GM18505 (cell line): ENCODE measurements around the gene MRPL44.

Source experiments
- ATAC-seq: cut with Tn5 transposase; IDR thresholded peaks from one replicate; pipeline ENCODE4 v1.9.1; 2021; ENCODE audit not compliant: unreplicated experiment
- POLR2A ChIP-seq: IDR thresholded peaks from 4 replicates; pipeline ENCODE4 v1.6.1; 2011; ENCODE audit warnings: borderline replicate concordance; ENCODE audit not compliant: insufficient read depth, insufficient read length; ENCODE audit errors: extremely low read depth

MRPL44 gene

GRCh38 chr2:223943561-223944008, 13.7 kb upstream of the MRPL44 start:
- no peak for ATAC-seq
- no peak for TF ChIP-seq POLR2A

DNA sequence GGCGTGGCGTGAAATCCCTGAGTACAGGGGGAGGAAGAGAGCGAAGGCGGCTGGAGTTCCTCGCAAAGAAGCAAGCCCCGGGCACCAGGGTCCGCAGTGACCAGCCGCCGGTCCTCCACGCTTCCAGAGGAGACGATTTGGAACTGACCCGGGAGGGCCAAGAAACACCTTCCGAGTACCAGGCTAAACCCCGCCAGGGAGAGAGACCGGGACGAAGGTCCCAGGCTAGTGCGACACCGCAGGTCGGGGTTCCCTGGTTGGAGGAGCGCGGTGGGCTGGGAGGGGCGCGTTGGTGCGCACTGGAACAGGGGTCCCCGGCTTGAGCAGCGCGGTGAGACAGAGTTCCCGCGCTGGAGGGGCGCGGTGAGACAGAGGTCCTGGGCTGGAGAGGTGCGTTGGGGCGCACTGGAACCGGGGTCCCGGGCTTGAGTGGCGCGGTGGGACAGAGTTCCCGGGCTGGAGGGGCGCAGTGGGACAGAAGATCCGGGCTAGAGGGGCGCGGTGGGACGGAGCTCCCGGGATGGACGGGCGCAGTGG, 13.0 kb upstream of the MRPL44 start:
- ATAC-seq, result no peak
- TF ChIP-seq POLR2A, result no peak

DNA sequence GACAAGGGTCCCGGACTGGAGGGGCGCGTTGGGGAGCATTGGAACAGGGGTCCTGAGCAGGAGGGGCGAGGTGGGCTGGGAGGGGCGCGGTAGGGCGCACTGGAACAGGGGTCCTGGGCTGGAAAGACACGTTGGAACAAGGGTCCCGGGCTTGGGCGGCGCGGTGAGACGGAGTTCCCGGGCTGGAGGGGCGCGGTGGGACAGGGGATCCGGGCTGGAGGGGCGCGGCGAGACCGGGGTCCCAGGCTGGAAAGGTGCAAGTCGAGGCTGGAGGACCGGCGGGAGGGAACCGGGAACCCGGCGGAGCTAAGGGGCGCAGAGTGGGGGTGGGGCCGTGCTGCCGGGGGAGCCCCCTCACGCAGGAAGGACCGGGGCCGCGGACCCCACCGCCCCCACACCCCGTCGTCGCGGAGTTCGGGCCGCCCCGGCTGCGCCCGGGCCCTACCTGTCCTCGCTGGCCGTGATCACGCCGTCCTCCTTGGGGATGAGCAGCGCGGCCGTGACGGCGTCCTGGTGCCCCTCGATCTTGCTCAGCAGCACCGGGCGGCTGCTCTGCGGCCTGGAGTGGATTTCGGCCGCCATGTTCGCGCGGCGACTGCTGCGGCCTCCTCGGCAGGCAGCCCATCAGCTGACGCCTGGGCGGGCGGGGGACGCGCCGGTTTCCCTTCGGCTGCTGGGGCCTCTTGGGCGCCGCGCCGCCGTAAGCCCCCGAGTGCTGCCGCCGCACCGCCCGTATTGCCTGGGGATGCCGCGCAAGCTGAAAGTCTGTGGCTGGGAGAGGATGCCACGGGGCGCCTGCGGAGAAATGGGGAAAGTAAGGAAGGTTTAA, 12.3 kb upstream of the MRPL44 start, which contains the start of gene WDFY1:
Gene WDFY1, minus strand, starts transcription at position 633 of the 829 bp plus-strand sequence. Its CDS starts 51 bp downstream, at position 582.
- ATAC-seq, result peak; percentile 80

DNA sequence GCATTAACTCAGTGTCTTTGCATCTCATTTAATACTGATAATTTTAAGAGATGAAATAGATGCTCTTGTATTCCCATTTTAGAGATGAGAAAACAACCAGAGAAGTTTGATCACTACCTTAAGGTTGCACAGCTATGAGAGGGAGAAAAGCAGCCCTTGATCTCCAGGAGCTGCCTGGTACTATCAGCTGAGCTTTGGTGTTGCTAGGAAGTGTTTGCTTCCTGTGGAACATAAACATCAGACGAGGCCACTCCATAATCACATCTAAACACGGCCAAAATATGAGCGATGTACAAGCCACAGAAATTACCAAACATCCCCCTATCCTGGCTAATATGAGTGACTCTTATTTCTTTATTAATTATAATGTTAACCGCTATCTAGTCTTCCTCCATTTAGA, 11.5 kb upstream of the MRPL44 start:
- TF ChIP-seq POLR2A, result no peak
- no peak for ATAC-seq

More for the DNA sequence above, 12.3 kb upstream of the MRPL44 start, which contains the start of gene WDFY1:
- peak; percentile 93 for TF ChIP-seq POLR2A

DNA sequence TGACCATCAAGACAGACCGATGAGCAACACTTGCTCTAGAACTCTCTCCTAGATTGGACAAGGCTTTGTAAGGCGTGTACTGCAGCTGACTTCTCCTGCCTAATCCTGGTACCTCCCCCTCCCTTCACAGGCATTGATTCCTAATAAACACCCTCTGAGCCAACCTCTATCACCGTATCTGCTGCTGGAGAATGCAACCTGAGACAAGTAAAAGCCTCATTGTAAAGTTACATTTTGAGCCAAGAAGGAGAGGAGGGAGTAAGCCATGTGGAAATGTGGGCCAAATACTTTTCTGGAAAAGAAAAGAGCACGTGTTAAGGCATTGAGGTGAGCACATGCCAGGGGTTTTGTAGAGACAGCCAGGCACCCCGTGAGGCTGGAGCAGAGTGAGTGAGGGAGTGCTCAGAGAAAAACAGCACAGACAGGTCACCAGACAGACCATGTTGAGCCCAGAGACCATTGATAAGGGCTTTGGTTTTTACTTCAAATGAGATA, 9.5 kb upstream of the MRPL44 start:
- no peak for ATAC-seq
- no peak for TF ChIP-seq POLR2A

- ATAC-seq, result no peak
- peak; percentile 29 for TF ChIP-seq POLR2A
These were observed 7.9 kb upstream of the MRPL44 start for GRCh38 chr2:223949241-223949840.

DNA sequence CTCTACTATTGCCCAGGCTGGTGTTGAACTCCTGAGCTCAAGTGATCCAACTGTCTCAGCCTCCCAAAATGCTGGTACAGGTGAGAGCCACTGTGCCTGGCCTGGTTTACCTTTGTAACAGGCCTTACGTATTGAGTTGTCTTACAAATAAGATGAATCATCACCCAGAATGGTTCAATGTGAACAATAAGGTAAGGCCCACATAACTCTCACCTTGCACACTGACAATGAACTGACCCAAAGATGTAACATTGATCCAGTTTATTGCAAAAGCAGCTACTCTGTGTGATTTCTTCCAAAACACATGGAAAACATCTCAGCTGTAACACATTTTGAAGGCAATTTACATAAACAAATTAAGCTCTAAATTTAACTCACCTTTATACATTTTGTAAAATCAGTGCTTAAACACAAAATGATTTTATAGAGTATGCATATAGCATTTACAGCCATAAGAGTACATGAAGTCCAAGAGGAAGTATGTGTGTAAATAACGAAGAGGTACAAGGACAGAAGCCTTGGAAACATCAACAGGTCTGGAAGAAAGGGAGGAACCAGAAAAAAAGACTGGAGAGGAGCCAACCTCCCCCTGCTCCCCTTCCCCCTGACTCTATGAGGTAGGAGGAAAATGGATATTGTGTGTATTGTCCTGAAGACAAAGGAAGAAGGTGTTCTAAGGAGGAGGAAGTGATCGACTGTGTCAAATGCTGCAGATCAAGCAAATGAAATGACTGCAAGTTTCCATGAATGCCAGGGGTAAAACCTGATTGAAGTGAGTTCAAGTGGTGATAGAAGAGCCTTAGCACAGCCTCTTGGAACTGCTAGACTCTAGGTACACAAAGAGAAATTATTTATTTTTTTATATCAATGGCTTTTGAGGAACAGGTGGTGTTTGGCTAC, 6.6 kb upstream of the MRPL44 start:
- TF ChIP-seq POLR2A, result no peak
- no peak for ATAC-seq

DNA sequence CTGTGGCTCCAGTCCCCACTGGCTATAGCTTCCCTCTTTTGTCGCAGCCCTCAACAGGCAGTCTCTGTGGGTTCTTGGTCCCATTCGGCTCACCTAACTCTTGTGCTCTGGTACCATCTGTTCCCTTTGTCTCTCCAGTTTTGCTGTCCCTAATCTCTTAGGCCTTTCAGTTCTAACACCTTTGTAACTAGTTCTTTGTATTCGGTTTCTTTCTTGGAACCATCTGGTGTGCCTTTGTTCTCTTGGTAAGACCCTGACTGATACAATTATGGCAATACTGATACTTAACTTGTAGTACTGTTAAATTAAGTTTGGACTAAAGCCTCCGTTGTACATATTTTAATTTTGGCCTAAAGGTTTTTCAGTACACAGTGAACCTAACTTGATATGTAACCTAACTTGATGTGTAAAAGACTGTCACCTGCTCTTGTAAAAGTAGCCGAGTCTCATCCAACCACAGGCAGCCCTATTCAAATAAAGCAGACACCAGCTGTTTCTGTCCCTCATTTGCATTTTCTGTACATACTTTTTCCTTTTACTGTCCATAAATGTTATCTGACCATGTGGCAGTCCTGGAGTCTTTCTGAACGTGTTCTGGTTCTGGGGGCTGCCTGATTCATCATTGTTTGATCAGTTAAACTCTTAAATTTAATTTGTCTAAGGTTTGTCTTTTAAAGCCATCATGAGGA, 4.8 kb upstream of the MRPL44 start:
- TF ChIP-seq POLR2A, result peak; percentile 37
- peak; percentile 35 for ATAC-seq

GRCh38 chr2:223954401-223954800, 2.9 kb upstream of the MRPL44 start:
- TF ChIP-seq POLR2A, result no peak
- no peak for ATAC-seq

- ATAC-seq, result no peak
- no peak for TF ChIP-seq POLR2A
These were observed 963 bp upstream of the MRPL44 start for GRCh38 chr2:223956300-223956699.

DNA sequence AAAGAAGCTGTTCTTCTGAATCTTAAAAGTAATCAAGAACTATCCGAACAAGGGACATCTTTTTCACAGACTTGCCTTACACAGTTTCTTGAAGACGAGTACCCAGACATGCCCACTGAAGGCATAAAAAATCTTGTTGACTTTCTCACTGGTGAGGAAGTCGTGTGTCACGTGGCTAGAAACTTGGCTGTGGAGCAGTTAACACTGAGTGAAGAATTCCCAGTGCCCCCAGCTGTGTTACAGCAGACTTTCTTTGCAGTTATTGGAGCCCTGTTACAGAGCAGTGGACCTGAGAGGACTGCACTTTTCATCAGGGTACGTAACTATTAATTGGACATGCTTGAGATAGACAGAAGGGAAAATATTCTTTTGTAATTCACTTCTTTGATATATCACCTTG, 2.4 kb downstream of the MRPL44 start:
- ATAC-seq, result no peak
- TF ChIP-seq POLR2A, result no peak

DNA sequence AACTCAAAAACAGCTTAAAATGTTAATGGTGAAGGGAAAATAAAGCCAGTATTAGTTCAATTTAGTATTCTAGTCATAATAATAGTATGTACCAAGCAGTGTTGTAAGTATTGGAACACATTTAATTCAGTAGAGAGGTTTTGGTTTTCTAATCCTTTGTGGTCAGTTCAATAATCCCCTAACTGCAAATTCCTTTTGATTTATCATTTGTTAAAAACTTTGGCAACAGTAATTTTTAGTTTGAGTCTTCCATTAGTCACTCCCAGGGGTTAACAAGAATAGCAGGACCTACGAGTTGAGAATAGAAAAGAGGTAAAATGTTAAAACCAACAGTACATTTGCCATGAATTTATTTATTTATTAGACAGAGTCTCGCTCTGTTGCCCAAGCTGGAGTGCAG, 10.7 kb downstream of the MRPL44 start:
- no peak for ATAC-seq
- no peak for TF ChIP-seq POLR2A
